GM19240 (cell line): ENCODE results near the gene FAM217A.

Experiments used
- DNase-seq: peaks from one replicate; pipeline ENCODE4 v3.0.0; 2011; ENCODE audit warnings: low spot score; ENCODE audit not compliant: insufficient read length

Gene FAM217A

GRCh38 chr6:4021854-4022695 is 56.9 kb downstream of the FAM217A start:
- DNase-seq, result no peak

DNA sequence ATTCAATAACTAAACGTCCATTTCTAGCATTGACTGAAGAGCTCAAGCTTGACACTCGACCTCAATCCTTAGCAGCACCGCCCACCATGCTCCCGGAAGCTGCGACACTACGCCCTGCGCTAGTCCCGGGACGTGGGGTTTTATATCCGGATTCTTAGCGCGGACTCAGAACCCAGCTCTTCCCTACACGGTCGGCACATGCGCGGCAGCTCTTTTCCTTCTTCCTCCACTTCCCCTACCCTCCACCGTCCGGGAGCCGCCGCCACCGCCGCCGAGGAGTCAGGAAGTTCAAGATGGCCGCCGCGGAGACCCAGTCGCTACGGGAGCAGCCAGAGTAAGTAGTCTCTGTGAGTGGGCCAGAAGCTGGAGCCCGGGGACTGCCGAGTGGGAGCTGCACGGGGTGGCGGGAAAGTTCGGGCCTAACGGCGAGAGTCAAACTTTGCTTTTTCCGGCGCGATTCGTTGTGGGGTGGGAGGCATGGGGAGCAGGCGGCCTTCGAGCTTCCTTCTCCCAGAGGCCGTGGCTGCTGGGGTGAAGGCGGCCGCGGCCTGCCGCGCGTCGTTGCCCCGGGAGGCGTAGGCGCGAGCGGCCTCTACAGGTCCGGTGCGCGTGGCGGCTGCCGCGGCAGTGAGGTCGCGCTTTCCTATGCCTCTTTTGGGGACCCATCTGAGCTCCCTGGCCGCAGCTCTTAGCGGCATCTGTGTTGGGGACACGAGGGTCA is 57.6 kb downstream of the FAM217A start:
- peak; percentile 23 for DNase-seq

- no peak for DNase-seq
Observed at GRCh38 chr6:4020822-4021132, 58.2 kb downstream of the FAM217A start.

- DNase-seq, result no peak
Observed at GRCh38 chr6:4018924-4019236, 60.1 kb downstream of the FAM217A start.
